Stomach (tissue), 4 donors: ENCODE measurements around the gene TBX10.

ENCODE experiments used
- CTCF ChIP-seq, 7 experiments: fragments of 450-650 bp in 4 of 7; fragments of 200-600 bp in 3 of 7; sonication (generic) in 3 of 7; IDR thresholded peaks; one replicate each; pipeline ENCODE4 v1.5.1; 2016 to 2019; ENCODE audit warnings: antibody characterized with exemption in 7 of 7, control low read depth in 2 of 7, mild to moderate bottlenecking in 1 of 7
- EP300 ChIP-seq: sonication (generic); formaldehyde crosslinking; IDR thresholded peaks from one replicate; pipeline ENCODE4 v1.6.1; 2017; ENCODE audit warnings: antibody characterized with exemption
- POLR2A ChIP-seq, 4 donors: fragments of 450-650 bp; IDR thresholded peaks; one replicate each; pipeline ENCODE4 v1.6.1; 2016; ENCODE audit warnings: antibody characterized with exemption in 4 of 4, control low read depth in 2 of 4, mild to moderate bottlenecking in 1 of 4, moderate library complexity in 1 of 4
- POLR2AphosphoS5 ChIP-seq, 3 donors: sonication (generic); formaldehyde crosslinking; IDR thresholded peaks; one replicate each; pipeline ENCODE4 v1.6.1; 2016; ENCODE audit warnings: antibody characterized with exemption in 3 of 3

GRCh38 chr11:67608486-67608885 is 31.1 kb downstream of the TBX10 start:
- no peak for TF ChIP-seq EP300
- no peak for TF ChIP-seq CTCF (IDR thresholded peaks at IDR 0.05)
- TF ChIP-seq POLR2A (IDR thresholded peaks at IDR 0.05) = no peak
- no peak for TF ChIP-seq POLR2AphosphoS5 (IDR thresholded peaks at IDR 0.05)
